Mucosa of stomach (tissue), 1 donor: ENCODE results near the gene LYPD6.

Experiments
- H3K27me3 ChIP-seq: one replicate; pipeline ENCODE4 v1.7.0; 2013; ENCODE audit warnings: mild to moderate bottlenecking, low read length; ENCODE audit not compliant: control insufficient read depth, insufficient read depth
- H3K36me3 ChIP-seq: one replicate; pipeline ENCODE4 v1.7.0; 2013; ENCODE audit warnings: low read length; ENCODE audit not compliant: control insufficient read depth, insufficient read depth
- H3K4me1 ChIP-seq: one replicate; pipeline ENCODE4 v1.7.0; 2013; ENCODE audit warnings: mild to moderate bottlenecking, low read length; ENCODE audit not compliant: control insufficient read depth, insufficient read depth
- H3K4me3 ChIP-seq: one replicate; pipeline ENCODE4 v1.7.0; 2013; ENCODE audit warnings: low read length
- H3K9ac ChIP-seq: one replicate; pipeline ENCODE4 v1.7.0; 2013; ENCODE audit warnings: mild to moderate bottlenecking, low read length, moderate library complexity
- H3K9me3 ChIP-seq: one replicate; pipeline ENCODE4 v1.7.0; 2013; ENCODE audit warnings: mild to moderate bottlenecking, low read length, moderate library complexity; ENCODE audit not compliant: control insufficient read depth
- donor health status: Pancreatic carcinoma.

LYPD6 gene

DNA sequence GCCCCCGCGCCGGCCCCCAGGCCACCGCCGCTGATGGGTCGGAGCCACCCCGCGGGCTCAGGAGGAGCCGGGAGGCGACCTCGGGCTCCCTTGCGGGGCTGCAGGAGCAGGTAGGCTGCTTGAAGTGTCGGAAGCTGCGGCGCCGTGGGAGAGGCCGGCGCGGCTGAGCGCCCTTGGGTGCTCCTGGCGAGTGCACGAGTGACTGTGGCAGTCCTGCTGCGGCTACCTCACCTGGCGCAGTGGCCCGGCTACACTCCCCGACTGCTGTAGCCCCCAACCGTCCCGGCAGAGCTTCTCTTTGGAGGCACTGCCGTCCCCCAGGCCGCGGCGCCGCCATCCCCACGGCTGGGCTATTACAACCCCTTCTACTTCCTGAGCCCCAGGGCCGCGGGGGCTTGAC lies 10.0 kb upstream of the LYPD6 start:
- no peak overlapping the region for H3K4me3 ChIP-seq
- H3K36me3 ChIP-seq, result no peaks in the 10 kb centered on the region
- no peaks in the 10 kb centered on the region for H3K9me3 ChIP-seq
- H3K4me1 ChIP-seq, result no peaks in the 10 kb centered on the region
- H3K9ac ChIP-seq, result no peak overlapping the region
- no peaks in the 10 kb centered on the region for H3K27me3 ChIP-seq

DNA sequence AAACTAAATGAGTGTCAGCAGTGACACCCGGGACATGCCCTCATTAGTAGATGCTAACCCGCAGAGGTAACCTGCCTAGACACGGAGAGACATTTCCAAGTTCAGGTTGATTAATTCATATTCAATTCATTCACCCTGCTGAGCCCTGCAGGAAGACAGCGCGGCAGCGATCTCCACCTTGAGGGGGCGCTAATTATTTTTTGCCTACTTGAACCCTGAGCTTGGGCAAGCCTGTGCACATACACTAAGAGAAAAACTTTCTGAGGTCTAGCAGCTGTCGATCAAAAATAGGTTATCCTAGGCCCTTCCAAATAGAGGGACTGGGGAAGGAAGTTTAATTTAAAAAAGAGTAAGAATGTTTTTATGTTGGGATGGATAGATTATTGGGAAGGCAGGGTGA lies 1.3 kb upstream of the LYPD6 start:
- Histone ChIP-seq H3K27me3 (peaks cover 15% of the 10 kb centered on the region), H3K4me3 (peak overlapping the region; percentile 87)

GRCh38 chr2:149329489-149330126 lies 779 bp upstream of the LYPD6 start:
- Histone ChIP-seq H3K27me3 (peaks cover 15% of the 10 kb centered on the region), H3K36me3 (no peaks in the 10 kb centered on the region), H3K9me3 (no peaks in the 10 kb centered on the region), H3K9ac (peak overlapping the region; percentile 74), H3K4me3 (peak overlapping the region; percentile 87), H3K4me1 (peaks cover 17% of the 10 kb centered on the region)

More for the DNA sequence above, 1.3 kb upstream of the LYPD6 start:
- Histone ChIP-seq H3K9ac (peak overlapping the region; percentile 74), H3K36me3 (no peaks in the 10 kb centered on the region), H3K9me3 (no peaks in the 10 kb centered on the region), H3K4me1 (peaks cover 17% of the 10 kb centered on the region)

DNA sequence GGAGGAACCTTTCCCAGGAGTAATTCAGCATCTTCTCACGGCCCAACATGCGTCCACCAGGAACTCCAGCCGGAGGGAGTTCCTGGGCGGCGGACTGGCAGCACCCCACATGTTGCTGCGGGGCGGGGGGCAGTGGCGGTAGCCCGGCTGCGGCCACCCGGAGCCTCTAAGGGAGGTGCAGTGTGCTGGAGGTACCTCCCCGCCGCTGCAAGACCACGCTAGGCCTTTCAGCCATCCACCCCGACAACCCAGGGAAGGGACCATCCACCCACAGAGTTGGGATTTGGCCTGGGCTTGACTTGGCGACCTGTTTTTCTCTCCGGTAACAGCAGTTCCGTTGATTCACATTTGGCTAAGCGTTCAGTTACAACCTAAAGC lies 625 bp downstream of the LYPD6 start:
- Histone ChIP-seq H3K9me3 (no peaks in the 10 kb centered on the region), H3K4me1 (peaks cover 17% of the 10 kb centered on the region), H3K27me3 (peaks cover 15% of the 10 kb centered on the region), H3K4me3 (peak overlapping the region; percentile 86), H3K9ac (peak overlapping the region; percentile 75), H3K36me3 (no peaks in the 10 kb centered on the region)

- Histone ChIP-seq H3K27me3 (peaks cover 15% of the 10 kb centered on the region), H3K4me3 (no peak overlapping the region), H3K36me3 (no peaks in the 10 kb centered on the region), H3K9me3 (no peaks in the 10 kb centered on the region), H3K4me1 (peaks cover 17% of the 10 kb centered on the region), H3K9ac (no peak overlapping the region)
These were observed 2.0 kb downstream of the LYPD6 start for GRCh38 chr2:149332364-149332763.

DNA sequence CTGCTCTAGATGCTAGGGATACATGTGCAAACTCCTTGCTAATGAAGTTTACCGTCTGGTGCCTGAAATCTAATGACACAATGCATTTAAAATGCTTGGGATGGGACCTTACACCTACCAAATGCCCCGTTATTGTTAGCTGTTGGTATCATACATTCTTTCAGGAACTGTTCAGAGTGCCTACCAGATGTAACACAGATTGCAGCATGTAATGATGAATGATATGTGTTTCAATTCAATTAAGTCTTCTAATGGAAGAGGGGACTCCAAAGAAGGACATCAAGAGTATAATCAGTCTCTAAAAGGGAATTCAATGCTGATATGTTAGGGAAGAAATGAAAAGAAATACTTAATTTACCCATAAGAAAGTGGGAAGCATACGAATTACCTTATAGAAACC lies 3.2 kb downstream of the LYPD6 start:
- Histone ChIP-seq H3K4me1 (peaks cover 18% of the 10 kb centered on the region), H3K9ac (no peak overlapping the region), H3K9me3 (no peaks in the 10 kb centered on the region), H3K27me3 (peaks cover 15% of the 10 kb centered on the region), H3K36me3 (no peaks in the 10 kb centered on the region), H3K4me3 (no peak overlapping the region)

GRCh38 chr2:149334156-149334555 lies 3.8 kb downstream of the LYPD6 start:
- peaks cover 22% of the 10 kb centered on the region for H3K4me1 ChIP-seq
- H3K9ac ChIP-seq, result no peak overlapping the region
- no peaks in the 10 kb centered on the region for H3K9me3 ChIP-seq
- no peaks in the 10 kb centered on the region for H3K36me3 ChIP-seq
- H3K4me3 ChIP-seq, result no peak overlapping the region
- H3K27me3 ChIP-seq, result peaks cover 15% of the 10 kb centered on the region

- H3K9ac ChIP-seq, result no peak overlapping the region
- no peaks in the 10 kb centered on the region for H3K9me3 ChIP-seq
- peaks cover 5% of the 10 kb centered on the region for H3K4me1 ChIP-seq
- H3K36me3 ChIP-seq, result no peaks in the 10 kb centered on the region
- H3K27me3 ChIP-seq, result no peaks in the 10 kb centered on the region
- no peak overlapping the region for H3K4me3 ChIP-seq
These were observed 8.9 kb downstream of the LYPD6 start for GRCh38 chr2:149339324-149339723.

- no peak overlapping the region for H3K9ac ChIP-seq
- no peaks in the 10 kb centered on the region for H3K27me3 ChIP-seq
- no peak overlapping the region for H3K4me3 ChIP-seq
- peaks cover 5% of the 10 kb centered on the region for H3K4me1 ChIP-seq
- H3K9me3 ChIP-seq, result no peaks in the 10 kb centered on the region
- H3K36me3 ChIP-seq, result no peaks in the 10 kb centered on the region
These were observed 12.1 kb downstream of the LYPD6 start for GRCh38 chr2:149342509-149342908.

DNA sequence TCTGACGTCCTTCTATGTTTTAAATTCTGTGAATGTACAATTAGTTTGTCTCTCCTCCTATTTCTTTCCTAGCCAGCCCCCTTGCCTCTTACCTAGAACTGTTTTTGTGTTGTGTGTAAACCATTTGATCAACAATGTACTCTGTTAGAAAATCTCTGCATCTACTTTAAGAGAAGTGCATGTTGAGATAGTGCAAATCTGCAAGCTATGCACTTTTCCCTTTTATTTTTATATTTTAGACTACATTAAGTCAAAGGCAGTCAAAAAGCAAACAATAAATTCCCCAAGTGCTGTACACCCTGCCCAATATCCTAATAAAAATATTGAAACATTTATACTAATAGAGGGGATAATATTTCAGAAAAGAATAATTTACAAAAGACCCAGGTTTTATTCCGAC lies 13.7 kb downstream of the LYPD6 start:
- Histone ChIP-seq H3K9me3 (no peaks in the 10 kb centered on the region), H3K27me3 (no peaks in the 10 kb centered on the region), H3K4me1 (no peaks in the 10 kb centered on the region), H3K36me3 (no peaks in the 10 kb centered on the region), H3K4me3 (no peak overlapping the region), H3K9ac (no peak overlapping the region)

DNA sequence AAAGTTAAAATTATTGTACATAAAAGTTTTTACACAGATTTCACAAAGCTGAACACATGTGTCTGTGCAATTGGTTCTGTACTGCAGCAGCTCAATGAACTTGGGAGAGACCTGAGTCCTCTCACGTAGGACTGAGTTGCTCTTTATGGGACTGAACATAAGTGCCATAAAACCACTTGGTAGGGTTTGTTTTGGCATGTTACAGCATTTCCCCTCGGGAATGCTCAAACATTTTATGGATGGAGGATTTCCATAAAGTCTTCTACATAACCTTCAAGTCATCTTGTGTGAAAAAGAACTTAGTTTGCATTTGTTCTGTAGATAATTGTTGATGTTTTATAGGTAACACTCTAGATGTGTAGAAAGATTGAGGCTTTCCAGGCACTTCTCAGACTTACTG lies 15.9 kb downstream of the LYPD6 start:
- no peak overlapping the region for H3K9ac ChIP-seq
- no peaks in the 10 kb centered on the region for H3K9me3 ChIP-seq
- H3K36me3 ChIP-seq, result no peaks in the 10 kb centered on the region

DNA sequence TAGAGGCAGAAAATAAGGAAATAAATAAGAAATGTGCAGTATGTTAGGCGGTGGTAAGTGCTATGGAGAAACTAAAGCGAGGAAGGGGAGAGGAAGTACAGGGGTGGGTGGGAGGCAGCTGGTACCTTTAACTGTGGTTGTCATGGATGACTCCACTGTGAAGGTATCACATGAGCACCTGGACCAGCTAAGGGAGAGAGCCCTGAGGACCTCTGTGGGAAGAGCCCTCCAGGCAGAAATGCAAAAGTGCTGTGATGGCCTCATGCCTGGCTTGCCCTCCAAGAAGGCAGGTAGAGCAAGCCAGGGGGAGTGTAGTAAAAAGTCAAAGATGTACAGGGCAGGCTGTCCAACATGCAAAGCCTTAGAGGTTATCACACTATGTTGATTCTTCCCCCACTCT lies 17.9 kb downstream of the LYPD6 start:
- H3K4me3 ChIP-seq, result no peak overlapping the region
- no peaks in the 10 kb centered on the region for H3K36me3 ChIP-seq

More for the DNA sequence above, 15.9 kb downstream of the LYPD6 start:
- Histone ChIP-seq H3K27me3 (no peaks in the 10 kb centered on the region), H3K4me3 (no peak overlapping the region), H3K4me1 (no peaks in the 10 kb centered on the region)

GRCh38 chr2:149353421-149353820 lies 23.0 kb downstream of the LYPD6 start:
- H3K4me3 ChIP-seq, result no peak overlapping the region

More for the DNA sequence above, 17.9 kb downstream of the LYPD6 start:
- no peaks in the 10 kb centered on the region for H3K4me1 ChIP-seq
- H3K27me3 ChIP-seq, result no peaks in the 10 kb centered on the region
- H3K9me3 ChIP-seq, result no peaks in the 10 kb centered on the region
- H3K9ac ChIP-seq, result no peak overlapping the region

More at GRCh38 chr2:149353421-149353820, 23.0 kb downstream of the LYPD6 start:
- H3K9ac ChIP-seq, result no peak overlapping the region
- H3K4me1 ChIP-seq, result no peaks in the 10 kb centered on the region
- no peaks in the 10 kb centered on the region for H3K36me3 ChIP-seq
- H3K27me3 ChIP-seq, result no peaks in the 10 kb centered on the region
- H3K9me3 ChIP-seq, result no peaks in the 10 kb centered on the region
